ENCODE results near the gene BAHD1.
"Not testable (repeated sequence)": the region's sequence is repeated elsewhere in the genome, so short reads cannot be mapped to it uniquely, and the experiment has no call there.

BAHD1 gene

GRCh38 chr15:40452296-40453090 is 11.7 kb downstream of the BAHD1 start:
- no peak overlapping the region for H3K4me3 ChIP-seq (replicated peaks; ENCODE audit: low read depth, low read length)
- no peak for DNase-seq (ENCODE audit: low read depth)
- TF ChIP-seq, protein P1, sequence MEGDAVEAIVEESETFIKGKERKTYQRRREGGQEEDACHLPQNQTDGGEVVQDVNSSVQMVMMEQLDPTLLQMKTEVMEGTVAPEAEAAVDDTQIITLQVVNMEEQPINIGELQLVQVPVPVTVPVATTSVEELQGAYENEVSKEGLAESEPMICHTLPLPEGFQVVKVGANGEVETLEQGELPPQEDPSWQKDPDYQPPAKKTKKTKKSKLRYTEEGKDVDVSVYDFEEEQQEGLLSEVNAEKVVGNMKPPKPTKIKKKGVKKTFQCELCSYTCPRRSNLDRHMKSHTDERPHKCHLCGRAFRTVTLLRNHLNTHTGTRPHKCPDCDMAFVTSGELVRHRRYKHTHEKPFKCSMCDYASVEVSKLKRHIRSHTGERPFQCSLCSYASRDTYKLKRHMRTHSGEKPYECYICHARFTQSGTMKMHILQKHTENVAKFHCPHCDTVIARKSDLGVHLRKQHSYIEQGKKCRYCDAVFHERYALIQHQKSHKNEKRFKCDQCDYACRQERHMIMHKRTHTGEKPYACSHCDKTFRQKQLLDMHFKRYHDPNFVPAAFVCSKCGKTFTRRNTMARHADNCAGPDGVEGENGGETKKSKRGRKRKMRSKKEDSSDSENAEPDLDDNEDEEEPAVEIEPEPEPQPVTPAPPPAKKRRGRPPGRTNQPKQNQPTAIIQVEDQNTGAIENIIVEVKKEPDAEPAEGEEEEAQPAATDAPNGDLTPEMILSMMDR (IDR thresholded peaks at IDR 0.05; ENCODE audit: low read length, missing control alignments): no peak

DNA sequence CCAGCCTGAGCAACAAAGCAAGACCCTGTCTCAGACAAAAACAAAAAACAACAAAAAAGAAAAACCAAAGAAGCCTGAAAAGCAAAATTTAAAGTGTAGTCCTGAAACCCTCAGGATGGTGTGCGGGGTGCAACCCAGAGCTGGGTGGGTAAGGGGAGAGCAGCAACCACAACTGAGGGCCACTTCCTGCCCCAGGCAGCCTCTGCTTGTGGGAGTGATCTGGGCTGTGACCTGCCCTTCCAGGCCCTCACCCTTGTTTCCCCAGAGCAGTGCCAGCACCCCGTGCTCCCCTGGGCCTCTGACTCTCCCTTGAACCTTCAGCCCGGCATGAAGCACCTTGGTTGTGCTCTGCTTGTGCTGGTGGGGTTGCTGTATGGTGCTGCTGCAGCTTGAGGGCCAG is 13.2 kb downstream of the BAHD1 start:
- H3K4me3 ChIP-seq (replicated peaks; ENCODE audit: low read depth, low read length); DNase-seq (ENCODE audit: low read depth): not testable (repeated sequence)

GRCh38 chr15:40454904-40455391 is 14.2 kb downstream of the BAHD1 start:
- TF ChIP-seq, protein P1 (IDR thresholded peaks at IDR 0.05; ENCODE audit: low read length, missing control alignments): no peak
- H3K4me3 ChIP-seq (replicated peaks; ENCODE audit: low read depth, low read length): no peak overlapping the region
- peak; percentile 42 for DNase-seq (ENCODE audit: low read depth)

DNA sequence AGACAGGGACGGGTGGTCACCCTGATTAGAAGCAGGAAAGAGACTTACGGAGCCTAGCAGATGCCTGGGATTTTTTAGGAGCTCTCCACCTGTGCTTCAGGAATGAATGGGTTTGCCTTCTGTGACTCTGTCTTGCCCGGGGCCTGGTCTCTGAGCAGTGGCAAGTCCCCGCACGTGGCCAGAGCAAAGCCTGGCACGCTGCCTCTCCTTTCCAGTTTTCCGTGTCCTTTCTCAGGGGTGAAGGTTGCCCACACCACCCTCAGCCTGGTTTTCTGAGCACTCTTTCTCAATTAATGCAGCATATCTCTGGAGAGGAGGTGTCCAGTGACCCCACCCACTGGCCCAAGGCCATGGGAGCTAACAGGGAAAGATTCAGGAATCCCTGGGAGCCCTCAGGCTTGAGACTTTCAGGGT is 15.6 kb downstream of the BAHD1 start:
- TF ChIP-seq, protein P1 (IDR thresholded peaks at IDR 0.05; ENCODE audit: low read length, missing control alignments): no peak
- no peak for DNase-seq (ENCODE audit: low read depth)
- no peak overlapping the region for H3K4me3 ChIP-seq (replicated peaks; ENCODE audit: low read depth, low read length)

GRCh38 chr15:40456738-40457137 is 16.0 kb downstream of the BAHD1 start:
- DNase-seq (ENCODE audit: low read depth): no peak
- H3K4me3 ChIP-seq (replicated peaks; ENCODE audit: low read depth, low read length): no peak overlapping the region
- TF ChIP-seq, protein P1 (IDR thresholded peaks at IDR 0.05; ENCODE audit: low read length, missing control alignments): no peak

DNA sequence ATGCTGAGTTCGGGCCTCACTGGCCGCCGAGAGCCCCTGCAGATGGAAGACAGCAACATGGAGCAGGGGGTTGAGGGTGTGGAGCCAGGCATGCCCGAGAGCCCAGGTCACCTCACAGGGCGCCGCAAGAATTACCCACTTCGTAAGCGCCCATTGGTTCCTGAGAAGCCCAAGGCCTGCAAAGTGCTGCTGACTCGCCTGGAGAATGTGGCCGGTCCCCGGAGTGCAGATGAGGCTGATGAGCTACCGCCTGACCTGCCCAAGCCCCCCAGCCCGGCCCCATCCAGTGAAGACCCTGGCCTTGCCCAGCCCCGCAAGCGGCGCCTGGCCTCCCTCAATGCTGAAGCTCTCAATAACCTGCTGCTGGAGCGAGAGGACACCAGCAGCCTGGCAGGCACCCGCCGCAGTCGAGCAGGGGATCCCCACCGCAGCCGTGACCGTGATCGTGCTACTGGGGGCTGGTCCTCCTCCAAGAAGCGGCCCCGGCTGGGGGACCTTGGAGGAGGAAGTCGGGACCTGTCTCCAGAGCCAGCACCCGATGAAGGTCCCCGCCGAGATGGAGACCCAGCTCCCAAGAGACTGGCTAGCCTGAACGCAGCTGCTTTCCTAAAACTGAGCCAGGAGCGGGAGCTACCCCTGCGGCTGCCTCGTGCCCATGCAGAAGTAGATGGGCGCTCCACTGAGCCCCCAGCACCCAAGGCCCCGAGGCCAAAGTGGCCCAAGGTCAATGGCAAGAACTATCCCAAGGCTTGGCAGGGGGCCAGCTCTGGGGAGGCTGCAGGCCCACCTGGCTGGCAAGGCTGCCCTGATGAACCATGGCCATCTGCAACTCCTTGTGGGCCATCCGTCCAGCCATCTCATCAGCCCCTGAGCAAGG is 18.0 kb downstream of the BAHD1 start:
- DNase-seq (ENCODE audit: low read depth): no peak
- no peak overlapping the region for H3K4me3 ChIP-seq (replicated peaks; ENCODE audit: low read depth, low read length)
- TF ChIP-seq, protein P1 (IDR thresholded peaks at IDR 0.05; ENCODE audit: low read length, missing control alignments): no peak

GRCh38 chr15:40459391-40460015 is 18.8 kb downstream of the BAHD1 start:
- no peak overlapping the region for H3K4me3 ChIP-seq (replicated peaks; ENCODE audit: low read depth, low read length)
- TF ChIP-seq, protein P1 (IDR thresholded peaks at IDR 0.05; ENCODE audit: low read length, missing control alignments): no peak
- DNase-seq (ENCODE audit: low read depth): no peak
